HL-60/S4 (cell line): ENCODE measurements around the gene AXIN1.

Experiments
- in situ Hi-C: fragments of 300-500 bp; cut with MboI; formaldehyde crosslinking; loops from 2 replicates; pipeline ENCODE4 v1.14.3; 2022; ENCODE audit warnings: low sequenced_read_pairs

AXIN1 gene

DNA sequence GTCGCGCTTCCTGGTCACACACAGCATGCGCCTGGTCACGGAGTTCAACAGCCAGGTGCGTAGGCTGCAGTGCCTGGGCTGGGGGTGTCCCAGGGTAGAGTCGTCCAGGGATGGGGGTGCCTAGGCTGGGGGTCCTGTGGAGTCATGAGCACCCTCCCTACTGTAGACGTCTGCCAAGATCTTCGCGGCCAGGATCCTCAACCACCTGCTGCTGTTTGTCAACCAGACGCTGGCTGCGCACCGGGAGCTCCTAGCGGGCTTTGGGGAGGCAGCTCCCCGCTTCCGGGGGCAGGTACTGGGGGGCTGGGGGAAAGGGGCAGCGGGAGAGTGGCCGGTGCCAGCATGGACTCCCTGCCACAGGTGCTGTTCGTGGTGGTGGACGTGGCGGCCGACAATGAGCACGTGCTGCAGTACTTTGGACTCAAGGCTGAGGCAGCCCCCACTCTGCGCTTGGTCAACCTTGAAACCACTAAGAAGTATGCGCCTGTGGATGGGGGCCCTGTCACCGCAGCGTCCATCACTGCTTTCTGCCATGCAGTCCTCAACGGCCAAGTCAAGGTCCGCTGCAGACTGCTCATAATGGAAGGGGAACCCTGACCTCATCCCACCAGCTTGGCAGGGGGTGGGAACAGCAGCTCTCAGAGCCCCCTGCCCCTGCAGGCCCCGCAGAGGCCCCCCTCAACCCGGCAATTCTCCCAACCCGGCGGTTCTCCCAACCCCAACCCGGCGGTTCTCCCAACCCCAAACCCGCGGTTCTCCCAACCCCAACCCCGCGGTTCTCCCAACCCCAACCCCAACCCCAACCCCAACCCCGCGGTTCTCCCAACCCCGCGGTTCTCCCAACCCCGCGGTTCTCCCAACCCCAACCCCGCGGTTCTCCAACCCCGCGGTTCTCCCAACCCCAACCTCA lies 67.1 kb downstream of the AXIN1 start:
- in situ Hi-C loops: no loop called here

- in situ Hi-C loops: no loop called here
These were observed 68.1 kb downstream of the AXIN1 start for GRCh38 chr16:284204-285120.

GRCh38 chr16:283033-283805 lies 69.3 kb downstream of the AXIN1 start, which contains the start of gene PDIA2:
Gene PDIA2, plus strand, starts transcription at chr16:283164. Its CDS starts 6 bp downstream, at chr16:283170.
- in situ Hi-C loops: no loop called here

GRCh38 chr16:282491-282890 lies 70.0 kb downstream of the AXIN1 start:
- in situ Hi-C loops: no loop called here

DNA sequence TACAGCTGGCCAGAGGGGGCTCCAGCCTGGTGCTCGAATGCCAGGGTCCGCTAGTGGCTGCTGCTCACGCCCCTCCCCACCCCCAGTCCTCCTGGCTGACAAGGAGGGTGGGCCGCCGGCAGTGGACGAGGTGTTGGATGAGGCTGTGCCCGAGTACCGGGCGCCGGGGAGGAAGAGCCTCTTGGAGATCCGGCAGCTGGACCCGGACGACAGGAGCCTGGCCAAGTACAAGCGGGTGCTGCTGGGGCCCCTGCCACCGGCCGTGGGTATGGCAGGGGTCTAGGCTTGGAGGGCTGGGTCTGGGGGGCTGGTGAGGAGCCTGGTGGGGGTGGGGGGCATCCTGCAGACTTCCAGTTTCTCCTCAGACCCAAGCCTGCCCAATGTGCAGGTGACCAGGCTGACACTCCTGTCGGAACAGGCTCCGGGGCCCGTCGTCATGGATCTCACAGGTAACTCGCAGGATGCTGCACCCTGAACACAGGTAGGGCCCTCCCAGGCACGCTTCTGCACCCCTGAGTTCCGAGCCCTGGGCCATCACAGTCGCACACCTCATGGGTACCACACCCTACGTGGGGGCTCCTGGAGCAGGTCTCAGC lies 70.8 kb downstream of the AXIN1 start:
- in situ Hi-C loops: no loop called here

DNA sequence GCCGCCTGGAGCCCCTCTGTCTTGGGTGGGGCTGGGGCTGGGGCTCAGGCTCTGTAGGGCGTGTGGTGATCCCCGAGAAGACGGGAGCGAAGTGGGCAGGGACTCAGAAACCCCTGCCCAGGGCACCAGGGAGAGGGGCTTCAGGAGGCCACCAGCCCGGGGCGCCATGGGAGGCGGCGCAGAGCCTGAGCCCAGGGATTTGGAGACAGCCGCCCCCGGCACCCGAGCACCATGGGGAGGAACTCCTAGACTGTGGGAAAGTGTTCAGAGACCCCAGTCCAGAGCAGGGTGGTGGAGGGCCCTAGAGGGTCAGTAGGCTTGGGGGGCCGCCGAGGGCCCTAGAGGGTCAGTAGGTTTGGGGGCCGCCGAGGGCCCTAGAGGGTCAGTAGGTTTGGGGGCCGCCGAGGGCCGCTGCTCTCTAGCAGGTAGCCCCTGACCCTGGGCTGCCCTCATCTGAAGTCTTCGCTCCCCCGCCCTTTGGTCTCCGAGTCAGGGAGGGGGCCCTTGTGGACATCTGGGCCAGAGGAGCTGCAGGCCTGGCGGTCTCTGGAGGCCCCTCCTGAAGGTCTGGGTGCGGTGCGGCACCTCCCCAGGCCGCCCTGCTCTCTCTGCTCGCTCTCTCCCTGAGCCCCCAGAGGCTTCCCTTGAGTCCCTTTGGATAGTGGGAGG lies 71.4 kb downstream of the AXIN1 start:
- in situ Hi-C loops: no loop called here

- in situ Hi-C loops: no loop called here
These were observed 72.0 kb downstream of the AXIN1 start, which contains the start of gene ARHGDIG for GRCh38 chr16:280552-280951. Gene ARHGDIG, plus strand, starts transcription at chr16:280591. Its CDS starts 90 bp downstream, at chr16:280681.

DNA sequence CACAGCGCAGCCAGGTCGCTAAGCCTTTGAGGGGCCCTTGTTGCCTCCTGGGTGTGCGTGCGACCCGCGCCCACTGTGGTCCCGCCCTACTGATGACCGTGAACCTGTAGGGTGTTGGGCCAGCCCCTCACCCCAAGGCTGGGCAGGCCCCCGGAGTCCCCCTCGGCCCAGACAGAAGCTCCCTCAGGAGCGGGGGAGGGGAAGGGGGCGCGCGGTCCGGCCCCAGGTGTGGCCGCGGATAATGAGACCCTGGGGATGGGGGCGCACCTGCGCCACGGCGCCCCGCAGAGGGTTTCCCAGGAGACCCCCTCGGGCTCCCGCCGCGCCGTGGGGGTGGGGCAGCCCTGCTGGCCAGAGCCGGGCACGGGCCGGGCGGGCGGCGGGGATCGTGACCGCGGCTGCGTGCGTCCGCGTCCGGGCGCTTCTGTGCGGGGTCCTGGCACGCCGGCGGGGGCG lies 72.5 kb downstream of the AXIN1 start:
- in situ Hi-C loops: no loop called here

DNA sequence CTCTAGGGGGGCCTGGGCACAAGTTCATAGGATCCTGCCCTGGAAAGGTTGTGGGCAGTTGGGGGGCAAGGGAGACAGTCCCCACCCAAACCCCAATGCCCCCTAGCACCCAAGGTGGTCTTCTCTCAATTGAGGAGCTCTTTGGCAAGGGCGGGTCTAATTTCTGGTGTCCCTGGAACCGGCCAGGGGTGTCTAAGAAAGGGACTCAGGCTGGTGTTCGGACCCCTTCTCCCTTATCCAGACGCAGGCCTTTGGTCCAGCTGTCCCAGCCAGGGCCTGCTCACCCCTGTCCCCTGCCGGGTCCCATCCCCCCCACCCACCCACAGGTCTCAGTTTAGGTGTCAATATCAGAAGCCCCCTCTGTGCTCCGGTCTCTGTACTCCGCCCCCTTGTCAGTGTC lies 73.0 kb downstream of the AXIN1 start:
- in situ Hi-C loops: no loop called here

- in situ Hi-C loops: no loop called here
These were observed 73.6 kb downstream of the AXIN1 start for GRCh38 chr16:278863-279366.

- in situ Hi-C loops: no loop called here
These were observed 76.0 kb downstream of the AXIN1 start for GRCh38 chr16:276426-277077.

- in situ Hi-C loops: no loop called here
These were observed 76.7 kb downstream of the AXIN1 start, which contains the start of gene RGS11 for GRCh38 chr16:275786-276232. Gene RGS11, minus strand, starts transcription at chr16:275944. Its CDS starts 33 bp downstream, at chr16:275911.

DNA sequence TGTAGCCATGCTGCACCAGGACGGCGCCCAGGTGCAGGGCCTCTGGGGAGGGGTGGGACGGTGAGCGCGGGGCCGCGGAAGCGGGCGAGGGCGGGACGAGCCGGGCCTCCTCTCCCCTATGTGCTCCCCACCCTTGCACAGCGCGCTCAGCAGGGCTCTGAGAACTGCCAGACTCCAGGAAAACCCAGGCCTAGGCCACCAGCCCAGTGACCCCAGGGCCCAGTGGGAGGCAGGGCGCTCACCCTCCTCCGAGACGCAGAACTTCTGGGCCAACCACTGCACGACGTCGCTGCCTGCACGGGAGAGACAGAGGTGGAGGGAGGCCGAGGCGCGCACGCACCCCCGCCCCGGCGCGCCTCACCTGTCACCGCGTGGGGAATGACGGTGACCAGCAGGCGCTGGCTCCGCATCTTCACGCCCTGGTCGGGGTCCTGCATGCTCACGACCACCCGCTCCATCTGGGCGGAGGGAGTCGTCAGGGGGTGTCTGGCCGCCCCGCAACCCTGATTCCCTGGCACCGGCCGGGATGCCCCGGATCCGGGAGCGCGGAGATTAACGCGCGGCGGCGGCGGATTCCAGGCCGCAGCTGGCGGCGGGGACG lies 77.4 kb downstream of the AXIN1 start:
- in situ Hi-C loops: no loop called here

- in situ Hi-C loops: no loop called here
These were observed 78.7 kb downstream of the AXIN1 start for GRCh38 chr16:273547-274421.

- in situ Hi-C loops: no loop called here
These were observed 79.6 kb downstream of the AXIN1 start for GRCh38 chr16:272633-273546.
